Measurements from ENCODE around the gene CALCR.
A peak's percentile ranks its signal among the peaks of the same experiment; 100 is the strongest.

Gene CALCR

DNA sequence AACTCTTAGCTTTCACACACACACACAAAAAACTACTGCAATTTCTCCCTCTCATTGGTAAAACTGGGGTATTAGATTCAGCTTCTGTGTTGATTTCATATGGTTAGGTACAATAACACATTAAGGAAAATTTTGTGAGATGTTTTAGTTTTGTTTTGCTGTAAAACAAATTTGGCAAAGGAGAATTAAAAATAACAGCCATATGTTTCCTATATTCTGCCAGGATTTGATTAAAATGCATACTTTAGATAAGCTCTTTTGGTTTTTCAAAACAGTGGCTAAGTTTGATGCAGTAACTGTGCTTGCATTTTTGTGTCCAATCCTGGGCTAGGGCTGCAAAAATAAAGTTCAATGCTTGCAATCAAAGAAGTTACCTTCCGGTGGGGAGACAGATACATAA is 126.3 kb downstream of the CALCR start (continued):
- TF ChIP-seq, protein P1, sequence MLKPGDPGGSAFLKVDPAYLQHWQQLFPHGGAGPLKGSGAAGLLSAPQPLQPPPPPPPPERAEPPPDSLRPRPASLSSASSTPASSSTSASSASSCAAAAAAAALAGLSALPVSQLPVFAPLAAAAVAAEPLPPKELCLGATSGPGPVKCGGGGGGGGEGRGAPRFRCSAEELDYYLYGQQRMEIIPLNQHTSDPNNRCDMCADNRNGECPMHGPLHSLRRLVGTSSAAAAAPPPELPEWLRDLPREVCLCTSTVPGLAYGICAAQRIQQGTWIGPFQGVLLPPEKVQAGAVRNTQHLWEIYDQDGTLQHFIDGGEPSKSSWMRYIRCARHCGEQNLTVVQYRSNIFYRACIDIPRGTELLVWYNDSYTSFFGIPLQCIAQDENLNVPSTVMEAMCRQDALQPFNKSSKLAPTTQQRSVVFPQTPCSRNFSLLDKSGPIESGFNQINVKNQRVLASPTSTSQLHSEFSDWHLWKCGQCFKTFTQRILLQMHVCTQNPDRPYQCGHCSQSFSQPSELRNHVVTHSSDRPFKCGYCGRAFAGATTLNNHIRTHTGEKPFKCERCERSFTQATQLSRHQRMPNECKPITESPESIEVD (tag by site-specific recombination; IDR thresholded peaks at IDR 0.05), result no peak
- TF ChIP-seq ZNF837 (tag by site-specific recombination; IDR thresholded peaks at IDR 0.05), result no peak

DNA sequence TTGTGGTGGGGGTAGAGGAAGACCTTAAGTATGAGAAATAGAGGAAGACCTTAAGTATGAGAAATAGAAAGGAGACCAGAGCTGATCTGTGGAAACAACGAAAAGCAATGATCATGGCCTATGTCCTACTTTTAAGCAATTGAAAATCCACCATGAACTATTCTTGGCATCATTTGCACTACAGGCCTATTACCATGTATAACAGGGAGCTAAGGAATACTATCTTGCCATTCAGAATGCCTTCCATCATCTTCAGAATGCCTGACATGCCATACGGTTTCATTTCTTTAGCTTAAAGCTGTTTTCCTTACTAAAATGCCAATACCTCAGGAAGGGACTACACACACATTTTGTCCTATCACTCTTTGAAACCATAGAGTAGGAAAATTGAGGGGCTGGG is 127.0 kb downstream of the CALCR start:
- Histone ChIP-seq H3K9me3 (ENCODE audit: control insufficient read depth, insufficient read depth, low read depth, low read length) (no peaks in the 10 kb centered on the region), H3K4me3 (ENCODE audit: low read depth, low read length) (no peak overlapping the region), H3K4me1 (ENCODE audit: control insufficient read depth, insufficient read depth, low read length) (no peaks in the 10 kb centered on the region), H3K27ac (ENCODE audit: extremely low read depth, low read depth, low read length) (no peak overlapping the region), H3K36me3 (ENCODE audit: control insufficient read depth in 2 of 2, insufficient read depth in 1 of 2, low read length in 2 of 2) (no peaks in the 10 kb centered on the region)
- CTCF ChIA-PET, result interaction anchor here (1.2 kb wide), 1 partner anchor 103 kb away, joined by 4 read pairs; no protein-coding TSS in a partner anchor
- POLR2A ChIA-PET, result no interaction called here
- no peak for TF ChIP-seq ZNF2 (tag by site-specific recombination; IDR thresholded peaks at IDR 0.05)
- TF ChIP-seq, protein P2, sequence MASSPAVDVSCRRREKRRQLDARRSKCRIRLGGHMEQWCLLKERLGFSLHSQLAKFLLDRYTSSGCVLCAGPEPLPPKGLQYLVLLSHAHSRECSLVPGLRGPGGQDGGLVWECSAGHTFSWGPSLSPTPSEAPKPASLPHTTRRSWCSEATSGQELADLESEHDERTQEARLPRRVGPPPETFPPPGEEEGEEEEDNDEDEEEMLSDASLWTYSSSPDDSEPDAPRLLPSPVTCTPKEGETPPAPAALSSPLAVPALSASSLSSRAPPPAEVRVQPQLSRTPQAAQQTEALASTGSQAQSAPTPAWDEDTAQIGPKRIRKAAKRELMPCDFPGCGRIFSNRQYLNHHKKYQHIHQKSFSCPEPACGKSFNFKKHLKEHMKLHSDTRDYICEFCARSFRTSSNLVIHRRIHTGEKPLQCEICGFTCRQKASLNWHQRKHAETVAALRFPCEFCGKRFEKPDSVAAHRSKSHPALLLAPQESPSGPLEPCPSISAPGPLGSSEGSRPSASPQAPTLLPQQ (tag by site-specific recombination; IDR thresholded peaks at IDR 0.05), result no peak

DNA sequence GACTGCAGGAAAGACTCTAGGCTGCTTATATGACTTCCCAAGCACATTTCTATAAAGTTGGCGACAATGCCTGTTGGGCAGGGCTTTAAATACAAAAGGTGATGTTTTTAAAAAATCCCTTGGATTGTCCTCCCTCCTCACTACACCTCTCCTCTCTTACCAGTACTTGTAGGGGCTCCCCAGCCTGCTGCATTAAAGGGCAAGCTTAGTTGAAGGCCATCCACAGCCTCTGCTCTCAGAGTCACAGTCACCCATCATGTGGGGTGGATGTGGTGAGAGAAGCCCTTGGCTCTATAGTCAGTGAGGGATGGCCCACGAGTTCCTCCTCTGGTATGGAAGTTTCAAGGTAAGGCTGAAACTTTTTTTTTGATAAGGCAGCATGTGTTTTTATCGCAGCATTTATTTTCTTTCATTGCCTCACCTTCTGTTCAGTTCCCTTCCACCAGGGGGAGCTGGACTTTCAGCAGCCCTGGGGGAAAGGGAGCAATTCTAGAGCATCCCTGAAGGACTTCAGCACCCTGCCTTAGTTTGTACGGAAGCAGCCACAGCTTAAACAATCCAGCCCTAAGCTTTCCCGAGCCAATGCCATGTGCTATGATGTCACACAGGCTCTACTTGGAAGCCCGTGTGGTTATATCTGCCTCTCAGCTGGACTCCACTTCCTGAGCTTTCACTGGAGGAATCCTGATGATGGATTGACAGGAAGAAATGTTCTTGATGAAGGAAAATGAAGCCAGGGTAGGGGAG is 131.9 kb downstream of the CALCR start:
- Histone ChIP-seq H3K4me1 (ENCODE audit: control insufficient read depth, insufficient read depth, low read length) (no peaks in the 10 kb centered on the region), H3K36me3 (ENCODE audit: control insufficient read depth in 2 of 2, insufficient read depth in 1 of 2, low read length in 2 of 2) (no peaks in the 10 kb centered on the region), H3K27ac (ENCODE audit: extremely low read depth, low read depth, low read length) (no peak overlapping the region), H3K4me3 (ENCODE audit: low read depth, low read length) (no peak overlapping the region), H3K9me3 (ENCODE audit: control insufficient read depth, insufficient read depth, low read depth, low read length) (no peaks in the 10 kb centered on the region)
- ChIA-PET CTCF (interaction anchor here (0.6 to 2.7 kb wide), 20 partner anchors 8 to 952 kb away, joined by 3 to 19 read pairs (median 4); partner anchors contain the start of genes CALCR and COL1A2), POLR2A (no interaction called here)
- TF ChIP-seq, protein P3, sequence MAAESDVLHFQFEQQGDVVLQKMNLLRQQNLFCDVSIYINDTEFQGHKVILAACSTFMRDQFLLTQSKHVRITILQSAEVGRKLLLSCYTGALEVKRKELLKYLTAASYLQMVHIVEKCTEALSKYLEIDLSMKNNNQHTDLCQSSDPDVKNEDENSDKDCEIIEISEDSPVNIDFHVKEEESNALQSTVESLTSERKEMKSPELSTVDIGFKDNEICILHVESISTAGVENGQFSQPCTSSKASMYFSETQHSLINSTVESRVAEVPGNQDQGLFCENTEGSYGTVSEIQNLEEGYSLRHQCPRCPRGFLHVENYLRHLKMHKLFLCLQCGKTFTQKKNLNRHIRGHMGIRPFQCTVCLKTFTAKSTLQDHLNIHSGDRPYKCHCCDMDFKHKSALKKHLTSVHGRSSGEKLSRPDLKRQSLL (tag by site-specific recombination; IDR thresholded peaks at IDR 0.05), result 0 out of 2 replicates have a peak, but pooled peaks have one; percentile 18
- peak; percentile 39 for TF ChIP-seq ZNF654 (tag by site-specific recombination; IDR thresholded peaks at IDR 0.05; ENCODE audit: low read depth)
- TF ChIP-seq ZNF670 (tag by site-specific recombination; IDR thresholded peaks at IDR 0.05; ENCODE audit: low read depth), result no peak
- TF ChIP-seq, protein P4, sequence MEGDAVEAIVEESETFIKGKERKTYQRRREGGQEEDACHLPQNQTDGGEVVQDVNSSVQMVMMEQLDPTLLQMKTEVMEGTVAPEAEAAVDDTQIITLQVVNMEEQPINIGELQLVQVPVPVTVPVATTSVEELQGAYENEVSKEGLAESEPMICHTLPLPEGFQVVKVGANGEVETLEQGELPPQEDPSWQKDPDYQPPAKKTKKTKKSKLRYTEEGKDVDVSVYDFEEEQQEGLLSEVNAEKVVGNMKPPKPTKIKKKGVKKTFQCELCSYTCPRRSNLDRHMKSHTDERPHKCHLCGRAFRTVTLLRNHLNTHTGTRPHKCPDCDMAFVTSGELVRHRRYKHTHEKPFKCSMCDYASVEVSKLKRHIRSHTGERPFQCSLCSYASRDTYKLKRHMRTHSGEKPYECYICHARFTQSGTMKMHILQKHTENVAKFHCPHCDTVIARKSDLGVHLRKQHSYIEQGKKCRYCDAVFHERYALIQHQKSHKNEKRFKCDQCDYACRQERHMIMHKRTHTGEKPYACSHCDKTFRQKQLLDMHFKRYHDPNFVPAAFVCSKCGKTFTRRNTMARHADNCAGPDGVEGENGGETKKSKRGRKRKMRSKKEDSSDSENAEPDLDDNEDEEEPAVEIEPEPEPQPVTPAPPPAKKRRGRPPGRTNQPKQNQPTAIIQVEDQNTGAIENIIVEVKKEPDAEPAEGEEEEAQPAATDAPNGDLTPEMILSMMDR (tag by site-specific recombination; IDR thresholded peaks at IDR 0.05), result peak; percentile 58

DNA sequence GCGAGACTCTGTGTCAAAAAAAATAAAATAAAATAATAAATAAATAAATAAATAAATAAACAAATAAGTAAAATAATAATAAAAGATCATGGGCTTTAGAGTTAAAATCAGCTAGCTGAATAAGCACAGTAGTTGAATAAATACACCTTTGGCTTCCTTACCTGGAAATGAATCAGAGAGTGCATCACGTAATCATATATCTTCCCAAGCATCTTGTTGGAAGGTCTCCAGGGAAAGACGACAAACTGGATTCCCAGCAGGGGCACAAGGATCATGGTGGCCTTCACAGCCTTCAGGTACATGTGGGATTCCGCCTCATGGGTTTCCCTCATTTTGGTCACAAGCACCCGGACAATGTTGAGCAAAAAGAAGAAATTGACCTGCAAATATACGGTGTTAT is 138.7 kb downstream of the CALCR start:
- Histone ChIP-seq H3K27ac (ENCODE audit: extremely low read depth, low read depth, low read length) (no peak overlapping the region), H3K4me3 (ENCODE audit: low read depth, low read length) (no peak overlapping the region), H3K9me3 (ENCODE audit: control insufficient read depth, insufficient read depth, low read depth, low read length) (no peaks in the 10 kb centered on the region), H3K36me3 (ENCODE audit: control insufficient read depth in 2 of 2, insufficient read depth in 1 of 2, low read length in 2 of 2) (no peaks in the 10 kb centered on the region), H3K4me1 (ENCODE audit: control insufficient read depth, insufficient read depth, low read length) (no peaks in the 10 kb centered on the region)
- TF ChIP-seq EGR2 (tag by site-specific recombination; IDR thresholded peaks at IDR 0.05; ENCODE audit: low read depth) (no peak), ZNF623 (tag by site-specific recombination; IDR thresholded peaks at IDR 0.05) (no peak)
- TF ChIP-seq, protein P5, sequence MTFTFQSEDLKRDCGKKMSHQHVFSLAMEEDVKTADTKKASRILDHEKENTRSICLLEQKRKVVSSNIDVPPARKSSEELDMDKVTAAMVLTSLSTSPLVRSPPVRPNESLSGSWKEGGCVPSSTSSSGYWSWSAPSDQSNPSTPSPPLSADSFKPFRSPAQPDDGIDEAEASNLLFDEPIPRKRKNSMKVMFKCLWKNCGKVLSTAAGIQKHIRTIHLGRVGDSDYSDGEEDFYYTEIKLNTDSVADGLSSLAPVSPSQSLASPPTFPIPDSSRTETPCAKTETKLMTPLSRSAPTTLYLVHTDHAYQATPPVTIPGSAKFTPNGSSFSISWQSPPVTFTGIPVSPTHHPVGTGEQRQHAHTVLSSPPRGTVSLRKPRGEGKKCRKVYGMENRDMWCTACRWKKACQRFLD (tag by site-specific recombination; IDR thresholded peaks at IDR 0.05), result no peak
- CTCF ChIA-PET, result interaction anchor here (0.6 kb wide), 1 partner anchor 1296 kb away, joined by 5 read pairs; no protein-coding TSS in a partner anchor
- POLR2A ChIA-PET, result no interaction called here

Data from HEK293 (cell line).